SK-N-SH (cell line): ENCODE results near the gene LRRC8E. TPM values are rescaled to one million over a fixed set of nuclear protein-coding genes. Genes with fewer than 3 reads are reported as not detected.

Experiments
- CTCF ChIA-PET: fragments of 300-600, 350-600 bp; formaldehyde crosslinking; extraction: SDS; loops from one replicate; lab custom pipeline; 2021; lab: Yijun Ruan, JAX
- POLR2A ChIA-PET: fragments of 350-600 bp; sonication (Branson Sonifier 250); formaldehyde crosslinking; extraction: SDS; loops from one replicate; lab custom pipeline; 2020; ENCODE audit warnings: antibody characterized with exemption, inconsistent platforms; lab: Yijun Ruan, JAX
- DNase-seq: peaks from one replicate; pipeline ENCODE4 v3.0.0; 2012
- H2AFZ ChIP-seq: fragments of 200-600 bp; sonication (generic); 2 replicates; pipeline ENCODE4 v1.8.1; 2016; ENCODE audit warnings: antibody characterized with exemption, mild to moderate bottlenecking, low read depth
- H3F3A ChIP-seq: fragments of 200-600 bp; sonication (generic); replicated peaks from 2 replicates; pipeline ENCODE3; 2016; ENCODE audit warnings: antibody characterized with exemption, mild to moderate bottlenecking; ENCODE audit not compliant: insufficient read depth
- H3K27ac ChIP-seq, 2 experiments: fragments of 200-500 bp in 1 of 2; fragments of 200-600 bp in 1 of 2; sonication (Bioruptor generic) in 1 of 2; sonication (generic), shearing (Covaris generic) in 1 of 2; 2 replicates each; pipeline versions ENCODE4 v1.5.1 to v1.6.1; 2014 to 2016; ENCODE audit warnings: low read depth in 2 of 2, inconsistent platforms in 1 of 2, low read length in 1 of 2, mild to moderate bottlenecking in 1 of 2, mixed read lengths in 1 of 2
- H3K27me3 ChIP-seq: fragments of 200-600 bp; sonication (generic), shearing (Covaris generic); 2 replicates; pipeline ENCODE4 v1.6.1; 2016; ENCODE audit warnings: mixed run types; ENCODE audit not compliant: insufficient read depth
- H3K36me3 ChIP-seq, 2 experiments: fragments of 200-500 bp in 1 of 2; fragments of 200-600 bp in 1 of 2; sonication (Bioruptor generic) in 1 of 2; sonication (generic) in 1 of 2; replicated peaks in 1 of 2; 2 replicates each; pipeline versions ENCODE3 to v1.5.1; 2014 to 2016; ENCODE audit warnings: low read length in 1 of 2, mild to moderate bottlenecking in 1 of 2; ENCODE audit not compliant: insufficient read depth in 2 of 2, control insufficient read depth in 1 of 2
- H3K4me1 ChIP-seq, 2 experiments: fragments of 200-500 bp in 1 of 2; fragments of 200-600 bp in 1 of 2; sonication (Bioruptor generic) in 1 of 2; sonication (generic), shearing (Covaris generic) in 1 of 2; 2 replicates each; pipeline versions ENCODE4 v1.5.1 to v1.6.1; 2014 to 2016; ENCODE audit warnings: low read depth in 1 of 2, low read length in 1 of 2, mixed run types in 1 of 2; ENCODE audit not compliant: insufficient read depth in 2 of 2, control insufficient read depth in 1 of 2
- H3K4me2 ChIP-seq: fragments of 200-600 bp; sonication (generic), shearing (Covaris generic); 2 replicates; pipeline ENCODE4 v1.6.1; 2017; ENCODE audit warnings: mixed run types
- H3K4me3 ChIP-seq, 2 experiments: fragments of 200-500 bp in 1 of 2; fragments of 200-600 bp in 1 of 2; sonication (Bioruptor generic) in 1 of 2; sonication (generic), shearing (Covaris generic) in 1 of 2; 2 replicates each; pipeline versions ENCODE4 v1.5.1 to v1.8.1; 2014 to 2016; ENCODE audit warnings: low read depth in 2 of 2, inconsistent platforms in 1 of 2, low read length in 1 of 2, mild to moderate bottlenecking in 1 of 2, mixed read lengths in 1 of 2, moderate library complexity in 1 of 2
- H3K79me2 ChIP-seq: fragments of 200-600 bp; sonication (generic); 2 replicates; pipeline ENCODE4 v1.8.1; 2017; ENCODE audit warnings: mild to moderate bottlenecking; ENCODE audit not compliant: insufficient read depth
- H3K9ac ChIP-seq: fragments of 200-600 bp; sonication (generic); 2 replicates; pipeline ENCODE4 v1.6.1; 2017; ENCODE audit warnings: mixed run types
- H3K9me2 ChIP-seq: fragments of 200-600 bp; sonication (generic); 2 replicates; pipeline ENCODE4 v1.6.1; 2017; ENCODE audit warnings: mixed run types
- H3K9me3 ChIP-seq: fragments of 200-600 bp; sonication (generic); 2 replicates; pipeline ENCODE4 v1.6.1; 2017; ENCODE audit warnings: mixed run types, mild to moderate bottlenecking, moderate library complexity
- H4K20me1 ChIP-seq: fragments of 200-600 bp; sonication (generic); 2 replicates; pipeline ENCODE4 v1.6.1; 2017; ENCODE audit warnings: mild to moderate bottlenecking, mixed run types; ENCODE audit not compliant: insufficient read depth
- EZH2phosphoT487 ChIP-seq: fragments of 200-600 bp; sonication (generic); IDR thresholded peaks from 2 replicates; pipeline ENCODE4 v1.6.1; 2017; ENCODE audit warnings: low read depth, mixed run types, mild to moderate bottlenecking, antibody characterized with exemption, moderate library complexity, borderline replicate concordance
- FOSL2 ChIP-seq: IDR thresholded peaks from 2 replicates; pipeline ENCODE4 v1.4.0; 2012; ENCODE audit warnings: low read depth, mild to moderate bottlenecking, moderate library complexity, borderline replicate concordance
- FOXM1 ChIP-seq: IDR thresholded peaks from 2 replicates; pipeline ENCODE4 v1.4.0; 2012; ENCODE audit warnings: low read depth, mild to moderate bottlenecking
- GATA2 ChIP-seq: sonication (generic); formaldehyde crosslinking; IDR thresholded peaks from 2 replicates; pipeline ENCODE4 v1.5.0; 2020; ENCODE audit warnings: mild to moderate bottlenecking, missing genetic modification reagents
- MXI1 ChIP-seq: IDR thresholded peaks from 2 replicates; pipeline ENCODE4 v1.6.1; 2012; ENCODE audit warnings: mild to moderate bottlenecking, low read depth, low read length, improper control_type of control experiment
- NFIC ChIP-seq: IDR thresholded peaks from 2 replicates; pipeline ENCODE4 v1.4.0; 2012; ENCODE audit warnings: borderline replicate concordance
- RXRA ChIP-seq: IDR thresholded peaks from 2 replicates; pipeline ENCODE4 v1.4.0; 2012; ENCODE audit warnings: low read depth, mild to moderate bottlenecking, borderline replicate concordance
- SIN3A ChIP-seq: IDR thresholded peaks from 2 replicates; pipeline ENCODE4 v1.6.1; 2012; ENCODE audit warnings: low read depth, mild to moderate bottlenecking, low read length, moderate library complexity, borderline replicate concordance
- TCF12 ChIP-seq: IDR thresholded peaks from 2 replicates; pipeline ENCODE4 v1.4.0; 2012
- WGBS: methylation state at CpG from one replicate; pipeline ENCODE4 v1.1.6; 2017; ENCODE audit warnings: low lambda C conversion rate; 5-methylcytosine and 5-hydroxymethylcytosine counted together
- polyA plus RNA-seq, 3 experiments: library from polyadenylated mRNA; depleted of rRNA; stranded (reverse); fragments of >200 nt; gene quantifications; 2 replicates each; pipeline ENCODE4 v1.2.3, GENCODE V29; 2012
- TF ChIP-seq, protein P1 (sequence below): IDR thresholded peaks from 2 replicates; pipeline ENCODE4 v1.4.0; 2012; ENCODE audit warnings: low read depth, borderline replicate concordance

Gene LRRC8E
- polyA plus RNA-seq, 1 of the 3 experiments (the other 2 are of a cell fraction): 0.02 TPM

DNA sequence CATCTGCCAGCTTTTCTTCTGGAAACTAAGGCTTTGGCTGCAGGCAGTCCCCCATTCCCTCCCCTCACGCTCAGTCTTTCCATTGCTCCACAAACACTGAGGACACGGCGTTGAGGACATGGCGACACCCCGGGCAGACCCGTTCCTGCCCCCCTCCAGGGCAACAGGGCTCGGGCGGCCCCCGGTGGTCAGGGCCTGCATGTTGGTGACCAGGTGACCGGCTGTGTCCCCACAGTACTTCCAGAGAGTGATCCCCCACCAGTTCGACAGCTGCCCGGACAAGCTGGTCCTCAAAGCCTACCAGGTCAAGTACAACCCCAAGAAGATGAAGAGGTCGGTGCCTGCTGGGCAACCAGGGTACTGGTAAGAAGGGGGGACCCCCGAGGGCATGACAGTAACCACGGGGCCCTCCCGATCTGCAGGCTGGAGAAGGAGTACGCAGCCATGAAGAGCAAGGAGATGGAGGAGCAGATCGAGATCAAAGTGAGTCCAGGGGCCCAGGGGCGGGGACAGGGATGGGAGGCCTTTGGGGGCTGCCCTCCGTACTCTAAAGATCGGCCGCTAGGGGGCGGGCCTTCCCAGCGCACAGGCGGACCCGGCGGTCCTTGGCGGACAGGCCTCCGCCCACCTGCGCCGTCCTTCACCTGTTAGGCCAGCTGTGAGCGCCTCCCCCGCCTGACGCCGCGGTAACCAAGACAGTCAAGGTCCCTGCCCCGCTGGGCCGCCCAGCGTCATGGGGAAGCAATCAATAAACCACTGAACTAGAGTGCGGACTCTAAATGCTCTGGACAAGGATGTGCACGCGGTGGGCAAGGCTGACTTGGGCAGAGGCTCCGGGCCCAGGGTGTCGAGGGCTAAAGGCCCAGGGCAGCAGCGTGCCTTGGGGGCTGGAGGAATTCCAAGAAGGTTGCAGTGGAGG lies 35.2 kb upstream of the LRRC8E start (continued):
- TF ChIP-seq FOSL2 (no peak), FOXM1 (no peak), MXI1 (no peak)
- TF ChIP-seq, protein P1, sequence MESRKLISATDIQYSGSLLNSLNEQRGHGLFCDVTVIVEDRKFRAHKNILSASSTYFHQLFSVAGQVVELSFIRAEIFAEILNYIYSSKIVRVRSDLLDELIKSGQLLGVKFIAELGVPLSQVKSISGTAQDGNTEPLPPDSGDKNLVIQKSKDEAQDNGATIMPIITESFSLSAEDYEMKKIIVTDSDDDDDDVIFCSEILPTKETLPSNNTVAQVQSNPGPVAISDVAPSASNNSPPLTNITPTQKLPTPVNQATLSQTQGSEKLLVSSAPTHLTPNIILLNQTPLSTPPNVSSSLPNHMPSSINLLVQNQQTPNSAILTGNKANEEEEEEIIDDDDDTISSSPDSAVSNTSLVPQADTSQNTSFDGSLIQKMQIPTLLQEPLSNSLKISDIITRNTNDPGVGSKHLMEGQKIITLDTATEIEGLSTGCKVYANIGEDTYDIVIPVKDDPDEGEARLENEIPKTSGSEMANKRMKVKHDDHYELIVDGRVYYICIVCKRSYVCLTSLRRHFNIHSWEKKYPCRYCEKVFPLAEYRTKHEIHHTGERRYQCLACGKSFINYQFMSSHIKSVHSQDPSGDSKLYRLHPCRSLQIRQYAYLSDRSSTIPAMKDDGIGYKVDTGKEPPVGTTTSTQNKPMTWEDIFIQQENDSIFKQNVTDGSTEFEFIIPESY: no peak

DNA sequence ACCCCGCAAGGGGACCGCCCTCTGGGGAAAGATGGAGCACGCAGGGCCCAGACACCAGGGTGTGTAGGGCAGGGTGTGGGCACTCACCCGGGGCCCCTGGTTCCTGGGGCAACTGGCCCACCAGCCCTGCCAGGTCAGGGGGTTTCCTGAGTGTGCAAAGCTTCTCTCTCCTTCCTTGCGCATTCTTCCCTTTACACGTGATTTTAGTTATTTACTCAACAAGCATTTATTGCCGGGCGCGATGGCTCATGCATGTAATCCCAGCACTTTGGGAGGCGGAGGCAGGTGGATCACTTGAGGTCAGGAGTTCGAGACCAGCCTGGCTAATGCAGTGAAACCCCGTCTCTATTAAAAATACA lies 34.6 kb upstream of the LRRC8E start:
- Histone ChIP-seq H3K9me2 (no peaks in the 10 kb centered on the region), H3K9ac (no peak overlapping the region), H3K27me3 (no peaks in the 10 kb centered on the region), H3K79me2 (no peaks in the 10 kb centered on the region), H2AFZ (no peak overlapping the region), H3K4me3 (no peak overlapping the region), H3K4me1 (peaks cover 0 to 14% of the 10 kb centered on the region in 2 experiments; a peak in 1 of 4 replicates), H4K20me1 (no peaks in the 10 kb centered on the region), H3F3A (no peaks in the 10 kb centered on the region), H3K27ac (no peak overlapping the region), H3K4me2 (no peak overlapping the region), H3K36me3 (no peaks in the 10 kb centered on the region), H3K9me3 (no peaks in the 10 kb centered on the region)
- 82% methylated on average over 9 of the region's 12 CpGs for WGBS
- ChIA-PET POLR2A (no interaction called here), CTCF (interaction anchor here (0.6 to 3.2 kb wide), 24 partner anchors 9 to 240 kb away, joined by 3 to 41 read pairs (median 5); partner anchors contain the start of genes CTXN1, MAP2K7, SNAPC2 and TGFBR3L)
- TF ChIP-seq GATA2 (CRISPR knock-in tag): no peak
- TF ChIP-seq, protein P1: no peak
- TF ChIP-seq TCF12: no peak
- TF ChIP-seq RXRA: no peak
- TF ChIP-seq FOXM1: no peak
- TF ChIP-seq EZH2phosphoT487: no peak
- no peak for TF ChIP-seq NFIC
- TF ChIP-seq SIN3A: no peak
- DNase-seq: no peak
